H1 (cell line): Measurements from ENCODE around the gene MIDN. TPM values are rescaled to one million over a fixed set of nuclear protein-coding genes. Genes with fewer than 3 reads are reported as not detected.

Experiments
- CTCF ChIA-PET: fragments of 300-600 bp; sonication (Branson Sonifier 250); formaldehyde crosslinking; loops from one replicate; lab custom pipeline; 2021; ENCODE audit not compliant: partially characterized antibody; lab: Charles Lee
- POLR2A ChIA-PET: fragments of 300-600 bp; sonication (Branson Sonifier 250); formaldehyde crosslinking; loops from one replicate; lab custom pipeline; 2021; ENCODE audit warnings: inconsistent platforms; ENCODE audit not compliant: partially characterized antibody; lab: Charles Lee
- DNase-seq, 2 experiments: peaks; one replicate each; pipeline versions ENCODE4 v3.0.0 to v3.0.0-alpha.2; 2010 to 2022; ENCODE audit warnings: low spot score in 2 of 2, low read depth in 1 of 2, mixed read lengths in 1 of 2
- FAIRE-seq: peaks from 2 replicates; lab custom pipeline; 2011; peaks lifted over from hg19 to GRCh38; lab: Jason Lieb, UNC
- H2AFZ ChIP-seq: 2 replicates; pipeline ENCODE4 v1.8.1; 2012; ENCODE audit warnings: low read length, inconsistent platforms
- H2AK5ac ChIP-seq: 2 replicates; pipeline ENCODE4 v1.6.1; 2013; ENCODE audit warnings: low read depth, low read length
- H2BK120ac ChIP-seq: replicated peaks from 2 replicates; pipeline ENCODE3; 2013; ENCODE audit warnings: low read depth, low read length, inconsistent platforms
- H2BK12ac ChIP-seq: 2 replicates; pipeline ENCODE4 v1.6.1; 2013; ENCODE audit warnings: low read depth, low read length
- H2BK15ac ChIP-seq: 2 replicates; pipeline ENCODE4 v1.6.1; 2013; ENCODE audit warnings: low read length
- H2BK20ac ChIP-seq: 2 replicates; pipeline ENCODE4 v1.6.1; 2013; ENCODE audit warnings: low read length
- H2BK5ac ChIP-seq: 2 replicates; pipeline ENCODE4 v1.6.1; 2013; ENCODE audit warnings: low read depth, low read length
- H3K14ac ChIP-seq: 2 replicates; pipeline ENCODE4 v1.6.1; 2013; ENCODE audit warnings: inconsistent platforms; ENCODE audit not compliant: insufficient read length
- H3K18ac ChIP-seq: 2 replicates; pipeline ENCODE4 v1.6.1; 2013; ENCODE audit warnings: low read length; ENCODE audit errors: extremely low read depth
- H3K23ac ChIP-seq: 2 replicates; pipeline ENCODE4 v1.6.1; 2013; ENCODE audit warnings: inconsistent platforms; ENCODE audit not compliant: insufficient read length
- H3K23me2 ChIP-seq: 2 replicates; pipeline ENCODE4 v1.6.1; 2013; ENCODE audit warnings: low read depth, low read length
- H3K27ac ChIP-seq: 2 replicates; pipeline ENCODE4 v1.6.1; 2011; ENCODE audit warnings: low read depth, low read length, inconsistent platforms
- H3K27me3 ChIP-seq, 4 experiments: replicated peaks in 1 of 4; 1 replicate in 1 of 4; 2 replicates in 3 of 4; pipeline versions ENCODE4 v1.6.1 to v1.8.1; 2011 to 2013; ENCODE audit warnings: low read length in 3 of 4, mild to moderate bottlenecking in 3 of 4, inconsistent platforms in 2 of 4, mixed read lengths in 2 of 4, moderate library complexity in 1 of 4; ENCODE audit not compliant: control insufficient read depth in 3 of 4, insufficient read depth in 3 of 4; ENCODE audit errors: extremely low read depth in 1 of 4
- H3K36me3 ChIP-seq, 4 experiments: 2 replicates each; pipeline versions ENCODE4 v1.6.1 to v1.8.1; 2011 to 2013; ENCODE audit warnings: mild to moderate bottlenecking in 4 of 4, low read length in 3 of 4, moderate library complexity in 2 of 4, control low read depth in 1 of 4, inconsistent platforms in 1 of 4; ENCODE audit not compliant: insufficient read depth in 4 of 4, control insufficient read depth in 2 of 4
- H3K4ac ChIP-seq: replicated peaks from 2 replicates; pipeline ENCODE3; 2013; ENCODE audit warnings: low read length, low read depth, mixed read lengths, inconsistent platforms; ENCODE audit not compliant: insufficient read length
- H3K4me1 ChIP-seq, 4 experiments: replicated peaks in 1 of 4; 1 replicate in 1 of 4; 2 replicates in 3 of 4; pipeline versions ENCODE4 v1.6.1 to v1.8.1; 2011 to 2013; ENCODE audit warnings: low read length in 3 of 4, inconsistent platforms in 2 of 4, mixed read lengths in 1 of 4; ENCODE audit not compliant: insufficient read depth in 4 of 4, control insufficient read depth in 3 of 4
- H3K4me2 ChIP-seq, 2 experiments: 2 replicates each; pipeline versions ENCODE4 v1.6.1 to v1.8.1; 2011 to 2013; ENCODE audit warnings: low read depth in 2 of 2, low read length in 2 of 2, control low read depth in 1 of 2, inconsistent platforms in 1 of 2, mild to moderate bottlenecking in 1 of 2; ENCODE audit not compliant: insufficient read depth in 1 of 2
- H3K4me3 ChIP-seq, 4 experiments: fragments of 200-600, 300-600 bp in 1 of 4; sonication (generic), shearing (Covaris generic), sonication (Bioruptor Twin) in 1 of 4; 2 replicates each; pipeline versions ENCODE4 v1.5.1 to v1.8.1; 2011 to 2016; ENCODE audit warnings: low read length in 4 of 4, low read depth in 3 of 4, control low read depth in 2 of 4, inconsistent platforms in 2 of 4, mild to moderate bottlenecking in 2 of 4, mixed read lengths in 1 of 4, moderate library complexity in 1 of 4; ENCODE audit not compliant: insufficient read depth in 2 of 4; ENCODE audit errors: extremely low read depth in 1 of 4
- H3K56ac ChIP-seq: replicated peaks from 2 replicates; pipeline ENCODE3; 2013; ENCODE audit warnings: low read depth, mild to moderate bottlenecking, mixed read lengths, low read length, inconsistent platforms; ENCODE audit not compliant: insufficient read length
- H3K79me1 ChIP-seq: 2 replicates; pipeline ENCODE4 v1.6.1; 2013; ENCODE audit warnings: low read depth, low read length, control low read depth
- H3K79me2 ChIP-seq, 2 experiments: 2 replicates each; pipeline versions ENCODE4 v1.6.1 to v1.8.1; 2012 to 2013; ENCODE audit warnings: low read length in 2 of 2, mild to moderate bottlenecking in 2 of 2, inconsistent platforms in 1 of 2; ENCODE audit not compliant: insufficient read depth in 2 of 2, control insufficient read depth in 1 of 2
- H3K9ac ChIP-seq, 4 experiments: replicated peaks in 1 of 4; 1 replicate in 1 of 4; 2 replicates in 3 of 4; pipeline versions ENCODE4 v1.6.1 to v1.8.1; 2011 to 2013; ENCODE audit warnings: low read depth in 3 of 4, low read length in 3 of 4, control low read depth in 2 of 4, mild to moderate bottlenecking in 2 of 4, moderate library complexity in 2 of 4, inconsistent platforms in 1 of 4; ENCODE audit errors: extremely low read depth in 1 of 4
- H3K9me3 ChIP-seq, 2 experiments: 2 replicates each; pipeline versions ENCODE4 v1.6.1 to v1.8.1; 2012 to 2013; ENCODE audit warnings: mild to moderate bottlenecking in 2 of 2, moderate library complexity in 2 of 2, control low read depth in 1 of 2, inconsistent platforms in 1 of 2, low read depth in 1 of 2, low read length in 1 of 2, mixed read lengths in 1 of 2; ENCODE audit not compliant: insufficient read depth in 2 of 2
- H4K20me1 ChIP-seq, 2 experiments: replicated peaks in 1 of 2; 2 replicates each; pipeline versions ENCODE3 to v1.8.1; 2011 to 2013; ENCODE audit warnings: inconsistent platforms in 2 of 2, low read length in 2 of 2, mild to moderate bottlenecking in 1 of 2; ENCODE audit not compliant: insufficient read depth in 2 of 2, control insufficient read depth in 1 of 2
- H4K5ac ChIP-seq: 2 replicates; pipeline ENCODE4 v1.6.1; 2013; ENCODE audit warnings: low read length, low read depth, mixed read lengths, inconsistent platforms; ENCODE audit not compliant: insufficient read length
- H4K8ac ChIP-seq: 2 replicates; pipeline ENCODE4 v1.8.0; 2013; ENCODE audit warnings: mild to moderate bottlenecking, moderate library complexity, low read length, inconsistent platforms; ENCODE audit not compliant: insufficient read depth; ENCODE audit errors: extremely low read depth
- H4K91ac ChIP-seq: replicated peaks from 2 replicates; pipeline ENCODE3; 2013; ENCODE audit warnings: low read length, mixed read lengths, inconsistent platforms; ENCODE audit not compliant: insufficient read length
- CEBPB ChIP-seq: IDR thresholded peaks from 2 replicates; pipeline ENCODE4 v1.6.1; 2012; ENCODE audit warnings: low read depth, low read length
- CHD2 ChIP-seq: IDR thresholded peaks from 2 replicates; pipeline ENCODE4 v1.6.1; 2012; ENCODE audit warnings: low read length, improper control_type of control experiment
- GABPA ChIP-seq: IDR thresholded peaks from 2 replicates; pipeline ENCODE4 v1.6.1; 2011; ENCODE audit warnings: mild to moderate bottlenecking, low read length, moderate library complexity, borderline replicate concordance; ENCODE audit not compliant: insufficient read depth
- WGBS, 2 experiments: shearing (Covaris generic) in 1 of 2; methylation state at CpG; one replicate each; pipeline versions ENCODE4 v1.1.6 to v1.1.7; 2013 to 2015; ENCODE audit warnings: low lambda C conversion rate in 2 of 2, mixed read lengths in 2 of 2, inconsistent platforms in 1 of 2, low coverage in 1 of 2, missing lambda C conversion rate in 1 of 2; ENCODE audit not compliant: insufficient replicate concordance in 2 of 2, insufficient coverage in 1 of 2, insufficient read length in 1 of 2; ENCODE audit errors: extremely low coverage in 1 of 2, missing lambda C conversion rate in 1 of 2; 5-methylcytosine and 5-hydroxymethylcytosine counted together
- polyA plus RNA-seq, 7 experiments: library from polyadenylated mRNA; depleted of rRNA in 3 of 7; stranded (reverse) in 5 of 7; unstranded in 2 of 7; fragments of >200 nt in 5 of 7; fragments of 200-250 nt in 2 of 7; gene quantifications; 1 replicate in 5 of 7; 2 replicates in 1 of 7; 4 replicates in 1 of 7; pipeline versions ENCODE4 v1.2.1 to v1.2.3, GENCODE V29; 2011 to 2013; ENCODE audit warnings: missing spikeins in 2 of 7, mixed read lengths in 2 of 7
- total RNA-seq: library from RNA; stranded (reverse); fragmentation: NEBNext Ultra II Directional; extraction: Animal tissue kit (Norgen Biotek cat#: 25700); gene quantifications from 2 replicates; pipeline ENCODE4 v1.2.1, GENCODE V29; 2021

MIDN gene
- total and polyA plus RNA-seq, 2 of the 8 experiments (the other 6 are each of a cell fraction or from before 2014, with no cell fraction given): 39.8 to 159 TPM

DNA sequence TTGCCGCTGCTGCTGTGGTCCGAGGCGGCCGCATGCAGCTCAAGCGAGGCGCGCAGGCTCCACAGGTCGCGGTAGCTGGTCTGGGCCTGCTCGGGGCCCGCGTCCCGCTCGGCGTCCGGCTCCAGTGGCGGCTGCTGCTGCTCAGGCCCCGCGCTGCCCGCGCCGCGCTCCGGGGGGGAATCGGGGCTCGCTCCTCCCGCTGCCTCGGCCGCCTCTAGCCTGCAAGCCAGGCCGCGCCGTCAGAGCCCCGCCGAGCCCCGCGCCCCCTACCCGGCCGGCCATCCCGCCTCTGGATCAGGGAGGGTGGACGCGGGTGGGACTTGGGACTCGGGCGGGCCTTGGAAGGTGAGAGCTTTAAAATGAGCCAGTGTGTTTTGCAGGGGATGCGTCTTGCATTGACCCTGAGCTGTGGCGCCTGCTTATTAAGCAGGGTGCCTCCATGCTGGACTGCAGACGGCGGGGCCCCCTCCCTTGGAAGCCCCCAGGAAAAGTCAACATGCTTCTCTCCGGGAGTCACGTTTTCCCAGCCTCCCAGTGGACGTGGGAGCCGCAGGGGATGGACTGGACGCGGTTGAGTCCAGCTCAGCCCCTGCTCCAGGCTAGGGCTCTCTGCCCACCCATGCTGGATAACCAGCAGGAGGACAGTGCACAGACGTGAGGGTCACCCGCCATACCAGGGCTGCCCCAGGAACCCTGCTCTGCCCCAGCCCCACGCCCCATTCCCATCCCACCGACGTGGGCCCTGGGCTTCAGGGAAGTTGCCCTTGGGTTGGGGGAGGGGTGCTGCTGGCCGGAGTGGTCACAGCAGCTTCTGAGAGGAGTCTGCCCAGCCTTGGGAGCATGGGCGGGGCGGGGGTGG is 18.2 kb upstream of the MIDN start:
- no peak overlapping the region for H3K14ac ChIP-seq
- CTCF ChIA-PET: interaction anchor here (1.0 to 1.7 kb wide), 4 partner anchors 9 to 14 kb away, joined by 3 to 6 read pairs (median 4); no protein-coding TSS in a partner anchor
- no peak overlapping the region; the same call in 1 of the 2 replicates for H3K18ac ChIP-seq
- H2BK120ac ChIP-seq: no peak overlapping the region
- H3K79me1 ChIP-seq: no peaks in the 10 kb centered on the region
- H3K36me3 ChIP-seq: peaks cover 5 to 78% (median 9%) of the 10 kb centered on the region in 4 experiments; a peak in 6 of 8 replicates
- H3K23me2 ChIP-seq: no peaks in the 10 kb centered on the region
- no peak overlapping the region for H3K27ac ChIP-seq
- H3K79me2 ChIP-seq: no peaks in the 10 kb centered on the region
- no peak overlapping the region for H2BK5ac ChIP-seq
- POLR2A ChIA-PET: interaction anchor here (0.7 to 2.2 kb wide), 14 partner anchors 8 to 203 kb away, joined by 3 to 9 read pairs (median 4); partner anchors contain the start of genes ATP5F1D, CBARP and CIRBP
- H3K56ac ChIP-seq: no peak overlapping the region
- no peak overlapping the region for H3K4me2 ChIP-seq
- H4K91ac ChIP-seq: no peak overlapping the region
- H3K9me3 ChIP-seq: no peaks in the 10 kb centered on the region
- H2BK12ac ChIP-seq: no peak overlapping the region
- H2BK15ac ChIP-seq: no peak overlapping the region
- WGBS, 2 experiments: 88% methylated on average over 9 of the region's 61 CpGs; no CpG with 5 or more reads in 1 of the 2 experiments
- DNase-seq: no peak
- no peak overlapping the region for H4K8ac ChIP-seq
- H3K4ac ChIP-seq: no peak overlapping the region
- H3K4me1 ChIP-seq: peaks cover 0 to 2% (median 0%) of the 10 kb centered on the region in 4 experiments; a peak in 2 of 7 replicates
- no peak overlapping the region for H2AFZ ChIP-seq
- H2BK20ac ChIP-seq: no peak overlapping the region
- TF ChIP-seq CEBPB (no peak), CHD2 (no peak), GABPA (peak; percentile 79; the same call in 1 of the 2 replicates)
- H2AK5ac ChIP-seq: no peak overlapping the region
- H3K4me3 ChIP-seq: no peak overlapping the region
- no peak overlapping the region for H4K5ac ChIP-seq
- H3K9ac ChIP-seq: no peak overlapping the region
- H3K23ac ChIP-seq: no peak overlapping the region
- FAIRE-seq: no peak
- no peaks in the 10 kb centered on the region for H3K27me3 ChIP-seq
- H4K20me1 ChIP-seq: peaks cover 5 to 18% of the 10 kb centered on the region in 2 experiments
